Iris pigment epithelial cell (primary cell): ENCODE data around the gene KRTAP23-1.

Experiments
- DNase-seq: peaks from one replicate; pipeline ENCODE4 v3.0.0-alpha.2; 2011; ENCODE audit warnings: low read depth

Gene KRTAP23-1

DNA sequence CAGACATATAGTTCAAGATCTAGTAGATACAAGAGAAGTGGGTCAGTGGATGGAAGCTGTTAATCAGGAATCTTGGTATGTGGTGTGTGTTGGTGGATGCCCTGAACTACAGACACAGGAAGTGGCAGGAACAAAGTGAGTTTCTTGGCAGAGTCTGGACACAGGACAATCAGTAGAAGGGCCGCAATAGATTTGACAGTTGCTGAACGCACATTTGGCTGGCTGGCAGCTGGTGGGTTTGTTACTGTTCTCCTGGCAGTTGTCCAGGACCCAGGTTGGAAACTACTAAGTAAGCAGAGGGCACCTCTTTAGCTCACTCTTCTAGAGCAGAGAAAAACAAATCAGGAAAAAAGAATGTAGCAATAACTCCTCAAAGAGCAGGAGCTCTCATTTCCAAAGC, 41.5 kb downstream of the KRTAP23-1 start:
- DNase-seq: no peak

DNA sequence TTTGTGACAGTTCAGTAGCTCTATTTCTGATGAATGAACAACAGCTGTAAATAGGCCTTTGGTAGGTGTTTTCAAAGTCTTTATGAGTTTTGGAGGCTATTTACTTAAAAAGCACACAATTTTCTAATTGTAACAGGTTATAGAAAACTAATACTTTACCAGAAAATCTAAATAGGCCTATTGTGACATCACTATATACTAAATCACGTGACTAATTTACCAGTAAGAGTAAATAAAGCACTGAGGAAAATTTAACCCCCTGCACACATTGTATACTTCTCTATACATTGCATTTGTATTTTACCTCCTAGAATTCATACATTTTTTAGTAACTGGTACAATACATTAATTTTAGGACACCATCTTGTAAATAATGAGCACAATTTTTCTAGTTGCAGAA, 43.3 kb downstream of the KRTAP23-1 start:
- DNase-seq: no peak
